ENCODE data around the gene RAD9A.

- no peak for TF ChIP-seq CTCF (IDR thresholded peaks at IDR 0.05)
- TF ChIP-seq ZFX (IDR thresholded peaks at IDR 0.05; ENCODE audit: borderline replicate concordance), result no peak
These were observed 42.0 kb downstream of the RAD9A start for GRCh38 chr11:67433536-67434394.

Data from 22Rv1 (cell line).